Endothelial cell of umbilical vein (primary cell): ENCODE data around the gene ARMH4.

ENCODE experiments used
- EZH2 ChIP-seq: IDR thresholded peaks from 2 replicates; pipeline ENCODE4 v1.6.1; 2012; ENCODE audit warnings: borderline replicate concordance, low read depth, mild to moderate bottlenecking, moderate library complexity, low read length, inconsistent platforms; ENCODE audit not compliant: severe bottlenecking
- FOS ChIP-seq: IDR thresholded peaks from 2 replicates; pipeline ENCODE4 v1.6.1; 2011; ENCODE audit warnings: mild to moderate bottlenecking, low read length, moderate library complexity, borderline replicate concordance; ENCODE audit not compliant: insufficient read depth
- POLR2A ChIP-seq: IDR thresholded peaks from 2 replicates; pipeline ENCODE4 v1.6.1; 2012; ENCODE audit warnings: low read depth, mild to moderate bottlenecking, control low read depth, low read length
- POLR2AphosphoS5 ChIP-seq: IDR thresholded peaks from 2 replicates; pipeline ENCODE4 v1.6.1; 2012; ENCODE audit warnings: low read depth, mild to moderate bottlenecking, control low read depth, low read length, moderate library complexity; ENCODE audit not compliant: insufficient read depth
- TF ChIP-seq, protein P1 (sequence below), 2 donors: IDR thresholded peaks; 1 replicate in 1 of 2; 2 replicates in 1 of 2; pipeline ENCODE4 v1.5.1; 2011; ENCODE audit warnings: low read length in 2 of 2, mild to moderate bottlenecking in 2 of 2, moderate library complexity in 2 of 2, control low read depth in 1 of 2, inconsistent platforms in 1 of 2, low read depth in 1 of 2; ENCODE audit not compliant: insufficient read depth in 1 of 2; ENCODE audit errors: extremely low read depth in 1 of 2
- TF ChIP-seq, protein P2 (sequence below): IDR thresholded peaks from 2 replicates; pipeline ENCODE4 v1.6.1; 2011; ENCODE audit not compliant: insufficient read depth, insufficient read length

DNA sequence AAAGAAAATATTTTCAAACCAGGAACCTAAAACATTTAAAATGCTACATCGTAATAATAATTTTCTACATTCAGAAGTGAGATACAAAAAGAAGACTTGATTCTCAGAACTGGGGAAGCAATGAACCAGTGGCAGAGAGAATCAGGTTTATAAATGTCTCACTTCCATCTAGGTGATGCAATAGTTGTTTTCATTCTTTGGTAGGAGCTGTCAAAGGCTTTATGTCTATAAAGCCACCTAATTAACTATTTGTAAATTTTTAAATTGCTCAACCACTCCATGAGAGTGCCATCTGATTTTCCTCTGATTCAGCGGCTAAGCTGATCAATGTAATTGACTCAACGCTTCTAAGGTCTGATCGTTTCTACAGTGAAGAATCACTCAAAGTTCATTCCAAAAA lies 66.1 kb downstream of the ARMH4 start:
- TF ChIP-seq, protein P1, sequence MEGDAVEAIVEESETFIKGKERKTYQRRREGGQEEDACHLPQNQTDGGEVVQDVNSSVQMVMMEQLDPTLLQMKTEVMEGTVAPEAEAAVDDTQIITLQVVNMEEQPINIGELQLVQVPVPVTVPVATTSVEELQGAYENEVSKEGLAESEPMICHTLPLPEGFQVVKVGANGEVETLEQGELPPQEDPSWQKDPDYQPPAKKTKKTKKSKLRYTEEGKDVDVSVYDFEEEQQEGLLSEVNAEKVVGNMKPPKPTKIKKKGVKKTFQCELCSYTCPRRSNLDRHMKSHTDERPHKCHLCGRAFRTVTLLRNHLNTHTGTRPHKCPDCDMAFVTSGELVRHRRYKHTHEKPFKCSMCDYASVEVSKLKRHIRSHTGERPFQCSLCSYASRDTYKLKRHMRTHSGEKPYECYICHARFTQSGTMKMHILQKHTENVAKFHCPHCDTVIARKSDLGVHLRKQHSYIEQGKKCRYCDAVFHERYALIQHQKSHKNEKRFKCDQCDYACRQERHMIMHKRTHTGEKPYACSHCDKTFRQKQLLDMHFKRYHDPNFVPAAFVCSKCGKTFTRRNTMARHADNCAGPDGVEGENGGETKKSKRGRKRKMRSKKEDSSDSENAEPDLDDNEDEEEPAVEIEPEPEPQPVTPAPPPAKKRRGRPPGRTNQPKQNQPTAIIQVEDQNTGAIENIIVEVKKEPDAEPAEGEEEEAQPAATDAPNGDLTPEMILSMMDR (IDR thresholded peaks at IDR 0.05; ENCODE audit: extremely low read depth in 1 of 2, insufficient read depth in 1 of 2, low read depth in 1 of 2, low read length in 2 of 2) = no peak
- TF ChIP-seq POLR2A (no peak), EZH2 (no peak), POLR2AphosphoS5 (no peak), FOS (no peak)
- TF ChIP-seq, protein P2, sequence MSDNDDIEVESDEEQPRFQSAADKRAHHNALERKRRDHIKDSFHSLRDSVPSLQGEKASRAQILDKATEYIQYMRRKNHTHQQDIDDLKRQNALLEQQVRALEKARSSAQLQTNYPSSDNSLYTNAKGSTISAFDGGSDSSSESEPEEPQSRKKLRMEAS = no peak
